Spleen (tissue), 7 donors: Measurements from ENCODE around the gene HAUS3.

Source experiments
- CTCF ChIP-seq, 11 experiments: fragments of 200-600 bp in 7 of 11; fragments of 450-650 bp in 4 of 11; sonication (generic) in 4 of 11; IDR thresholded peaks in 8 of 11; conservative IDR thresholded peaks in 3 of 11; 1 replicate in 7 of 11; 2 replicates in 4 of 11; pipeline versions ENCODE4 v1.4.0 to v1.8.0; 2016 to 2021; ENCODE audit warnings: antibody characterized with exemption in 11 of 11, inconsistent platforms in 4 of 11, mild to moderate bottlenecking in 1 of 11
- POLR2A ChIP-seq, 3 donors: fragments of 450-650 bp; IDR thresholded peaks; one replicate each; pipeline ENCODE4 v1.5.1; 2017; ENCODE audit warnings: antibody characterized with exemption in 3 of 3, mild to moderate bottlenecking in 1 of 3
- POLR2AphosphoS5 ChIP-seq, 3 donors: sonication (generic); formaldehyde crosslinking; IDR thresholded peaks; one replicate each; pipeline ENCODE4 v1.5.1; 2017; ENCODE audit warnings: antibody characterized with exemption in 3 of 3
- donor health status: DM: no; HTN: no; CAD: no; lungs with moderate emphysema.
- donor health status: DM: no; HTN: no; CAD: no.
- donor health status: DM: no; HTN: no; CAD: no.

GRCh38 chr4:2249526-2250356 lies 7.8 kb upstream of the HAUS3 start:
- TF ChIP-seq CTCF (IDR thresholded peaks at IDR 0.05 in 8 of 11, conservative IDR thresholded peaks at IDR 0.05 in 3 of 11), result no peak
- TF ChIP-seq POLR2A (IDR thresholded peaks at IDR 0.05), result no peak
- peak in 2 of 3 donors; percentile 13 to 20 for TF ChIP-seq POLR2AphosphoS5 (IDR thresholded peaks at IDR 0.05)
